Activated CD4-positive, alpha-beta T cell treated with anti-CD3 and anti-CD28 coated beads, Interleukin-2, amount 50 U/mL, for 24 hours (primary cell): ENCODE results near the gene CTNNBIP1.

Source experiments
- DNase-seq, 2 donors: peaks; one replicate each; pipeline ENCODE4 v3.0.0-alpha.2; 2020; ENCODE audit warnings: low read depth in 1 of 2, low spot score in 1 of 2

Gene CTNNBIP1

DNA sequence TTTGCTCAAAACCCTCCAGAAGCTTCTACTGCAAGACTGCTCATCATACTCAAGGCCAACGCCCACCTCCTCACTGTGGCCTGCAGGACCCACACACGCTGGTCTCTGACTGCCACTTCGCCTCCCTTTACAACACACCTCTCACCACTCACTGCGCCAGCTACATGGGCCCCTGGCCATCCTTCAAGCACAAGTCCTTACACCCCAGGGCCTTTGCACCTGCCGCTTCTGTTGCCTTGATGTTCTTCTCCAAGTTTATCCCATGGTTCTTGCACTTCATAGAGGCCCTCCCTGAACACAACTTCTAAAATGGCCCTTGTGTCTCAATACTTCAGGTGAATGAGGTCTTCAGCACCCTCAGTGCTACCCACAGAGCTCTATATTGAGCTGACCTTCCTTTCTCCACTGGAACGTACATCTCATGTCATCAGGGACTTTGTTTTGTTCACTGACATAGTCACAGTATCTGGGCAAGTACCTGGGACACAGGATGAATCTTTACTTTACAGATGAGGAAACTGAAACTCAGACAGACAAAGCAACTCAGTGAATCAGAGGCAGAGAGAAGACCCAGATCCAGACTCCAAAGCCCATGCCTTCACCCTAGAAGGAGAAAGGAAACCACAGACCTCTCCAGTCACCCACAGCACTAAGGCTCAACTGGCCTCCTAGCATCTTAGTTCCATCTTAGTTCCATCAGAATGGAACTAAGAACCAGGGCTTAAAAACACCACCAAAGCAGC, 51.6 kb downstream of the CTNNBIP1 start:
- DNase-seq, result no peak

DNA sequence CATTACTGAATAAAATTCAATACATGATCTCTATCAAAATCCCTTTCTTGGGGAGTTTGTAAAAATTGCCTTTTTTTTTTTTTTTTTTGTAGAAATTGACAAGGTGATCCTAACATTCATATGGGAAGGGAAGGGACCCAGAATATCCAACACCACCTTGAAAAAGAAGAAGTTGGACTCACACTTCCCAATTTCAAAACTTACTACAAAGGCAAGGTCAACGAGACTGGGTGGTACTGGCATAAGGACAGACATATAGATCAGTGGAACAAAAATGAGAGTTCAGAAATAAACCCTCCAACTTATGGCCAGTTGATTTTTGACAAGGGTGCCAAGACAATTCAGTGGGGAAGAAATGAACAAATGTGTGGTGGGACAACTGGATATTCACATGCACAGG, 54.9 kb downstream of the CTNNBIP1 start:
- DNase-seq, result no peak

DNA sequence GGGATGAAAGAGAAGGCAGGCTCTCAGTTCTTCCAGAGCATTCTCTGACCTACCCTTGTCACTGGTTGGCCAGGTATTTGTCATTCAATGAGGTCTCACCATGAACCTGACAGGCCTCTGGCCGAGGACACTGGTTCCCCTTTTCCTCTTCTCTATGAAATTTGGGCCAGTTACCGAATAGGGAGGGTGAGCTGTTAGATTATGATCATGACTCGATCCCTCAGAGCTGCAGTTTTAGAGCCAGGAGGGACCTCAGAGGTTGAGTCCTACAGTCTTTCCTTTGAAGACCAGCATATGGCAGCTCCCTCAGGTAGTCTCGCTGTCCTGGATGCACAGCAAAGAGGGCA, 56.8 kb downstream of the CTNNBIP1 start:
- DNase-seq, result no peak

DNA sequence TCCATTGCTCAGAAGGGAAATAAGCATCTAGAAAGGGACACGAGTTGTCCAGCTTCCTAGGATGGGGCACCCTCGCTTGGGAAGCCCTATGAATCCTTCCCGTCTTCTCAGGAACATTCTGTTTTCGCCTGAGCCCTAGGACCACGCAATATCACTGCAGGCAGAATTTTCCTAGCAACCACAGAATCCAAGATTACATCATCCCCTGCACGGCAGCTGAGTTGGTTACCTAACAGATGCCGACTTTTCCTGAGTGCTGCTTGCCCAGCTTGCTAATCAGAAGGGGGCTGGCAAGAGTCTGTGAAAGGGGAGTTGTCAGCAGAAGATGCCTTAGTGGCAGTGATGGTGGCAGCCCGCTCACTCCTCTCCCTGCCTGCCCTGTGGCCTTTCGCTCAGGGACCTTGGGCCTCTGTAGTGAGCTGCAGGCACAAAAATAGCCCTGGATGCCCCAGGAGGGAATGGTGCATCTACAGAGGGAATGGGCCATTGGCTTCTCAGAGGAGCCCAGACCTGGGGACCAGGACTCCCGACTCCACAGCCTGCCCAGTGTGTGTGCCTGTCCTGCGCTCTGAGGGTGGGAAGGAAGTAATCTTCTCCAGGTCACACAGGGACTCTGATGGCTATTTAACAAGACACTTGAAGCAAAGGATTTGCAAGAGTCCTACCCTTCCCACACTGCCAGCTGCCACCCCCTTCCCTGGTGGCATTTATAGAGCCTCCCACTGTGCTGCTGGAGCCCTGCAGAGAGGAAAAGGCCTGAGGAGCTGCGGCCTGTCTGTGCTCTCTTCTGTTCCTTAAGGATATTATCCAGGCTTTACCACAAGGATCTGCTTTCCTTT, 57.4 kb downstream of the CTNNBIP1 start:
- DNase-seq, result no peak

DNA sequence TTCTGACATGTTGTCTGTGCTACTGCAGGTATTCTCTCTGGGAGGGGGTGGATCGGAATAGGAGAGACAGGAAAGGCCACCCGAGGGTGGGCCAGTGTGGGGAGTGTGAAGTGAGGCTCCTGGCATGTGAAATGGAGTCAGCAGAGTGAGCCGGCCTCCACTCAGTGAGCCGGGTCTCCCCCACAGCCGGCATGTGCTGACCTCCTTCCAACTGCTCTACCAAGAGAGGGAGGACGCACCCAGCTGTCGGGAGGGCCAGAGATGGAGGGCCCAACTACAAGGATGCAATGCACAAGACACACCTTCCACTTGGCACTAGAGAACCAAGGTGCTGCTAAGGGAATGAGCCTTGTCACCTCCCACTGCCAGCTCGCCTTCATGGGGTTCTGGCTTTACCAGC, 58.1 kb downstream of the CTNNBIP1 start:
- DNase-seq, result no peak

DNA sequence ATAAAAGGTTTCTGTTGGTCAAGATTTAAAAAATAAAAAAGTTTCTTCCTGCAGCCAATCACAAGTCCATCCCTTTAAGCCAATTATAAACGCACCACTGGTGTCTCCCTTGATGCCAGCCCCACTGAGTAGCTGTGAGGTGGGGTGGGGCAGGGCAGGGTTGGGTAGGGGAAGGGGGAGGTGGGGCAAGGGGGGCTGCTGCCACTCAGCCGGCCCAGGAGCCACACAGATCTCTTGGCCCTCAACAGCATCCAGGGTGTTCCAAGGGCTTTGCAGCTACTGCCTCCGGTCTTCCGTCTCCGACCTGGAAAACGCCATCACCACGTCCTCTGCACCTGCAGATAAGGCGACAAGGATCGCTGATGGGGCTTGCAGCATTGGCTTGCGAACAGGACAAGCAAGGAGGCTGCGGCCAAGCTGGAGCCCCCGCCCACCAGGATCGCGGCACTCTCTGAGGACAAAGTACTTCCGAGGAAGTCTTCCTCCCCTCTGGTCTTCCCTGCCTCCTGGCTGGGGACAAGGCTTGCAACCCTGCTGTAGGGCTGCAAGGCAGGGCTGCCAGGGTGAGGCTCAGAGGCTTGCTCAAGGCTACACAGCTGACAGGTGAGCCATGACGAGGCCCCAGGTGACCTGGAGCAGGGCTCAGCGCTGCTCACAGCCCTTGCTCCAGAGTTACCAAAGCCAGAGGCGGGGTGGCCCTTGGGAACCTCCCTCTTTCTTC, 59.5 kb downstream of the CTNNBIP1 start:
- no peak for DNase-seq

DNA sequence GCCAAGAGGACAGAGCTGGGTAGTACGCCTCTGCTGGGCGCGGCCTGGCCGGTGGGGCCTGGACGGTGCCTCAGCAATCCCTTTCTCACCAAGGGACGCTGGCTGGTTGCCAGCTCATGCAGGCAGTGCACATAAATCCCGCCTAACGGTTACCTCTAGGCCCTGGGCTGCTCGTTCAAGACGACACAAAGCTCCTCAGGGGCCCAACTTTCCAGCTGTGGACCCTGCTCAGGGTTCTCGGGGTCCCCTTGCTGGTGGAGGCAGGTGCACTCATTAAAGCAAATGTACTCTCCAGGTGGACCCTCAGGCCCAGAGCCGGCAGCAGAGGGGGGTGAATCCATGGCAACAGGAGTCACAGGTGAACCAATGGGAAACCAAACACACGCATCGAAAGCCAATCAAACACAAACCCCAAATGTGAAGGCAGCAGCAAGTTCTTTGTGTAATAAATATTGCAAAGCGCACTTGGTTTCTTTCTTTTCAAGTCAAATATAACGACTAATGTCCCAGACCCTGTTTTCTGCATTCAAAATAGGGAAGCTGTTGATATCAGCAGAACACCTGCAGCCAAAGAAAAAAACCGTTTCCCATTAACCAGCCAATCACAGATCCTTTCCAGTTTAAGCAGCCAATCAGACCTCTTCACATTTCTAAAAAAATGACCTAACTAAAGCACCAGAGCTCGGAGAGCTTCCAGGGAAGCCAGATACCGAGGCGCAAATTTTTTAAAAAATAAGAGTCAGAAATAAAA, 60.2 kb downstream of the CTNNBIP1 start:
- no peak for DNase-seq

DNA sequence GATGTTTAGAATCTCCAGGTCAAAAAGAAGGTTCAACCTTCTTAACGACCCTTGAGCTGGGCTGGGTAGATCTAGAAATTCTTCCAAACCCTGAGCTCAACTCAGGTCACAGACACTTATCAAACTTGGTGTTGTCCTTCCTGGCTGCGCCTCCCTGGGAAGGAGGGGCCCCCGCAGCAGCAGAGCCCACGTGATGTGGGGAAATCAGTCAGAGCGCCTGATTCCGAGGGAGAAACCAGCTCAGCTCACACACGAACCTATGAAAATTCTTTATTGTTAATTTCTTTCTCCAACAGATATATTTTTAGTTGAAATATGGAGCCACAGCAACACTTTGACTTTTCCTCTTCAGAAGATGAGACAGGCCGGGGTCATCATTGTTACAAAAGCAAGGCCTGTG, 62.0 kb downstream of the CTNNBIP1 start:
- DNase-seq, result no peak

DNA sequence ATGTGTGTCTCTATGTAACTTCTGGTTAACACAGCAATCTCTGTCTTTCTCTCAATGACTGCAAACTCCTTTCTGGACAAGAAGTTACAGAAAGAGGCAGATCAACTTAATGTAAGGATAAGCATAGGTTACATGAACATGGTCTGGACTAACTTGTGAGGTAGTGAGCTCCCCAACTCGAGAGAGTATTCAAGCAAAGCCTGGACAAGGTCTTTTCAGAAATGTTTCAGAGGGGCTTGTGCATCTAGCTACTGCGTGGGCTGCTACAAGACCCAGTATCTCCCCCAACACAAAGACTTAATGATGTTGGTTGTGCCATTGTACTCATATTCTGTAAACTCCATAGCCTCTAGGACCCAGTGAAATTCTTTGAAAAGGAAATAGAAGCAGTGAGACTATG, 62.8 kb downstream of the CTNNBIP1 start:
- no peak for DNase-seq

DNA sequence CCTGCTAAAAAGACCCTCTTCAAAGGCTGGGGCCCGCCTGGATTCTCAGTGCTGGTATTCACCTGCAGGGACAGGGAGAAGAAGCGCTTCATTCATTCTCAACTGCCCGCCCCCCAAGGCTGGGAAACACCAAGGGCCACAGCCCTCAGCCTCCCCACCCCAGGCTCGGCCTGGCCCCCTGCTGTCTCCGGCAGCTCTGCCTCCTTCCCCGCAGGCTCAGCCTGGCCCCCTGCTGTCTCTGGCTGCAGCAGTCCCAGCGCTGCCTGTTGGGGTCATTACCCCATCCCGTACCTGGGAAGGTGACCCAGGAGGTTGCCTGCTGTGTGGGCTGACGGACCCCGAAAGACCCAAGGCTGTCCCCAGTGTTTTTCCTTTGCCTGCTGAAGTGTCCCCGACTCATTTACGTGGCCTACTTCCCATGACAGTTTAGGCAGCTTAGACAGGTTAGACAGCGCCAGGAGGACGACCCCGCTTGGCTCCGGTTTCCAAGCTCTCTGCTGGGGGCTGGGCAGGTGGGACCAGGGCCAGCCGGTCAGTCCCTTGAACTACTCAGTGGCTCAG, 63.4 kb downstream of the CTNNBIP1 start:
- no peak for DNase-seq

DNA sequence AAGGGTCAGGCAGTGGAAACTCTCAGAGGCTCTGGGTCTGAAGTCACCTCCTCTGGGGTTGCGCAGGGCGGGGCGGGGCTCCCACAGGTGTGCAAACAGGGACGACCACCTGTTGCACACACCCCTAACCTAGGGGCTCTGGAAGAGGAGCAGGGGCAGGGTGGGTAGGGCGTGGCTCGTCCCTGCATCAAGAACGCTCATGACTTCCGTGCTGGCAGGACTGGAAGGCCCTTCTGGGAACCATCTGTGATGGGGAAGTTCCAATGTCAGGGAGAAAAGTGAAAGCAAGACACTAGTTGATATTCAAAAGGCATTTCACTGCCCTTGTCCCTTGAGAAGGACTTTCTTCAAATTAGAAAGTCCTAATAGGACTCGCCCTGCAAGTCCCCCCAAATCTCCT, 64.2 kb downstream of the CTNNBIP1 start:
- no peak for DNase-seq

DNA sequence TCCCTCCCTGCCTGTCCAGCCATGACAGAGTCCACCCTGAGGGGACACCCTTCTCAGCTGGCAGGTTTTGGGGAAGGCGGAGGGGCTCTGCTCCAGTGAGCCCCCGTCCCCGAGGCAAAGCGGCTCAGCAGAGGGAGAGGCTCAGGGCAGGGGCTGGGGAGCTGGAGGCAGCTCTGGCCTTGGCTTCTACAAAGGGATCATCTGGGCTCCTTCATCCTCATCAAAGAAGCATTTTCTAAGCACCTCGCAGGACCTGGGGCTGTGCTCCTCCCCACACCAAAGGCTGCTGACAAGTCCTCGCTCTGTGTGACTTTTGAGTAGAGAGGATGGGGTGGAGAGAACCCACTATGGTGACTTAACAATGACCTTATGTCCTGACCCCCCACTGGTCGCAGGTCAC, 65.3 kb downstream of the CTNNBIP1 start:
- DNase-seq, result no peak

DNA sequence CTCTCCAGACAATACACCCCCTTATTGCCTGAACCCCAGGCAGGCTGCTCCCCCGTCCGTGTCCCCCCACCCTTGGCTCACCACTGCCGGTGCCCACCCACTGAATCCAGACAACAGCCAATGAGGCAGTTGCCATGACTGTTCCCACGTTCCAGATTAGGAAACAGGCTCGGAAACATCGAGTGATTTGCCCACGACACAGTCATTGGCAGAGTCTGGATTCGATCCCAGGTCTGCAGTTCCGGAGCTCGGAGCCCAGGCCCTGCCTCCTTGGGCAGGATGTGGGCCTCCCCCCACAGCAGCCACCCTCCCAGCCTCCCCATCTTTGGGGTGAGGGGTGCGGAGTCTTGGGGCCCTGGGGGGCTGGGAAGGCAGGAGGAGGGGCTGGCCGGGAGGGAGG, 66.0 kb downstream of the CTNNBIP1 start:
- DNase-seq, result no peak

DNA sequence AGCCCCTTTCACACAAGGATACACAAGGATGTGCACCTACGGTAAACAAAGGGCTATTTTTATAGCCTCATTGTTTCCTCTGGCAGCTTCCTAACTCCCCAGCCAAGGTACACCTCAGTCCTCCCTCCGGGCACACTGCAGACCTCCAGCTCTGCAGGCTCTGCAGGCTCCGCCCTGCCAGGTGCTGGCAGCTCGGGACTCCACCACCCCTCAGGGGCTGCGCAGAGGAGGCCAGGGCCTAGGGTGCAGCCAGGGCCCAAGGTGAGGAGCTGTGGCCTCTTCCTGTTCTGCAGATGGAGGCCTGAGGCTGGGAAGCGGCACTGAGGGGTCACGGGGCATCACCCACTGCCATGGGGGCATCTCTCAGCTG, 66.5 kb downstream of the CTNNBIP1 start:
- DNase-seq, result no peak

DNA sequence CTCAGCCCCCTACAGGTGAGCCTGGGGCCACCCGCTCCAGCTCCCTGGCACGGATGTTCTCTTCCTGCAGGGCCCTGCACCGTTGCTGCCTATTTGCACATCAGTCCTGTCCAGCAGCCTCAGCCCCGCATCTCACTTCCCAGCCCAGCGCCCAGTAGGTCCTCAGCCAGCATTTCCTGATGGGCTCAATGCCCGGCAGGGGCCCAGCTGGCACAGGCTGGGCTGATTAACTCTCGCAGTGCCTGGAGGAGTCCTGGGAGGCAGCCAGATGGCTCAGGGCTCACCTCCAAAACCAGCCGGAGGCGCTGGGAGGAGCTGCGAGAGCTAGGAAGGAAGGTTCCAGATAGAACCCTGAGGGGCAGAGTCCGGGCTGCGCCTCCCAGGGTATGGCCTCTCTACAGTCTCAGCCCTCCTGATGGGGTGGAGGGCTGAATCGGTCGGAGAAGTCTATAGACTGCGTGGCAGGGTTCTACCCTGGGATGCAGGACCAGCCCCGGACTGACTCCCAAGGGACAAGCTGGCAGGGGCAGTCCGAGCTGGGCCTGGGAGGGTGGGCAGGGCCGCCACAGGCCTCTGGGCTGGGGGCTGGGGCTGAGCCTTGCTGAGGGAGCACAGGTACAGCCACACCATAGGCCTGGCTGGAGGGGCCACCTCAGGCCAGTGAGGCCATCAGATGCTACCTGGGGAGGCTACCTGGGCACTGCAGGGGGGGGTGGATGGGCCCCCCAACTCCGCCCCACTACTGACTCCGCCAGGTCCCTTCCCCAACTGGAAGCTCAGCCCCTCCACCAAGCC, 67.1 kb downstream of the CTNNBIP1 start:
- no peak for DNase-seq

DNA sequence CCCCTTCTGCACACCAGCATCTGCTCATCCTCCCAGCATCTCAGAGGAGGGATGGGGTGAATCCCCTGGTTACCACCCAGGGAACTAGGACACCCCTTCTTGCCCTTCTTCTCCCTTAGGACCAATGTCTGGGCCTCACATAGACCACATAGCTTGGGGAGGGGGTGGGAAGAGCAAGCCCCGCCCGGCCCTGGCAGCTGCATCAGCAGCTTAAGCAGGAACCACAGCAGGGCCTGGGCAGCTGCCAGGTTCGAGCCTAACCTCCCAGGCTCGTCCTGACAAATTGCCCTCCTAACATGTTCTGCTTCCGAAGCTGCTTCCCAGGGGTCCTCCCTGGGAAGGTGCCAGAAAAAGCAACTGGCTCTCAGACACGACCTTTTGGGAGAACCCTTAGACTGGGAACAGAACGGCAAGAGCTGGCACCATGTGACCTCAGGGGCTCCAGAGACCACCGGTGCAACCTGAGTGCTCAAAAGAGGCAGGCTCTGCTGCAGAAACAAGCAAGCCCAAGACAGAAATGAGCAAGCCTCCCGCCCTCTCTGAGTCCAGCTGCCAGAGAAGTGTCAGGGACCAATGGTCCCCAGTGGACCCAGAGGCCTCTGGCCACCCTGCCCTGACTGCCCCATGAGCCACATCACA, 67.9 kb downstream of the CTNNBIP1 start:
- DNase-seq, result no peak

DNA sequence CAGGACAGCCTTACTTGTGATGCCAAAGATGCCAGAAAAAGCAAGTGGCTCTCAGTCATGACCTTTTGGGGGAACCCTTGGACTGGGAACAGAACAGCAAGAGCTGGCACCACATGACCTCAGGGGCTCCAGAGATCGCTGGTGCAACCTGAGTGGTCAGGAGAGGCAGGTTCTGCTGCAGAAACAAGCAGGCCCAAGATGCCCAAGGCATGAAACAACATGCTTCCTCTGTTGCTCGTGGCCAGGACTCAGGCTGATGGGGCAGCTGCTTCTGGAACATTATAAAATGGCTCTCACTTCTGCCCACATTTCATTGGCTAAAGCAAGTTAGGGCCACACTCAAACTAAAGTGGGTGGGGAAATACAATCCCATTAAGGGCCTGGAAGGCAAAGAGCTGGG, 68.6 kb downstream of the CTNNBIP1 start:
- DNase-seq, result no peak

DNA sequence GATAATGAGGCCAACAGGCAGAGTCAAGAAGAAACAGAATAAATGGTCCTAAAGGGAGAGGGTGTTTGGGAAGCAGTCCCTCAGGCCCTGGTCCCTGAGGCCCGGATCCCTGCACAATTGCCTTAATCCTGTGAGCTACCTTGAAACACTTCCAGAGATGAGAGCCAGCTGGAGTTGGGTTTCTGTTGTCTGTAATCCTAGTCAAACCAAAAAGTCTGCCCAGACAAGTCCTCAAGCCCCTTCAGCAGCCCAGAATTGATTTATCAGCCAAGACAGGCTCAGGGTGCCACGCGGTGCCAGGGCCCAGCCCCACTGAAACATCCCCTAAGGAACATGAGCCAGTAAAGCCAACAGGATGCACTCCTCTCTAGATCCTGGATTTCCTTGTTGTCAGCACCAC, 69.9 kb downstream of the CTNNBIP1 start:
- no peak for DNase-seq

DNA sequence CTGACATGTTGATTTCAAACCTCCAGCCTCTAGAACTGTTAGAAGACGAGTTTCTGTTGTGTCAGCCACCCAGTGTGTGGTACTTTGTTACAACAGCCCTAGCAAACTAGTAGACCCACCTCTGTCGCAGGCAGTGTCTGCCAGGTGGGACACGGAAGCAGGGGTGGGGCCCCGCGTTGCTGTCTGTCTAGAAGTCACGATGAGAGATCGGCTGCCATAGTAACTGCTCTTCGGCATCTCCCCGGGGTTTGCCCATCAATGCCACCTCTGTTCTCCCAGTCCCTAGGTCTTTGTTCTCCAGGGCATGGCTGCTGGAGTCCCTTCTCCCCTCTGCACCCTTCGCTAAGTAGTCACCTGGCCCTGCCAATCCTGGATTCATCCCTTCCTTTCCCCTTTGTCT, 71.1 kb downstream of the CTNNBIP1 start:
- DNase-seq, result no peak

DNA sequence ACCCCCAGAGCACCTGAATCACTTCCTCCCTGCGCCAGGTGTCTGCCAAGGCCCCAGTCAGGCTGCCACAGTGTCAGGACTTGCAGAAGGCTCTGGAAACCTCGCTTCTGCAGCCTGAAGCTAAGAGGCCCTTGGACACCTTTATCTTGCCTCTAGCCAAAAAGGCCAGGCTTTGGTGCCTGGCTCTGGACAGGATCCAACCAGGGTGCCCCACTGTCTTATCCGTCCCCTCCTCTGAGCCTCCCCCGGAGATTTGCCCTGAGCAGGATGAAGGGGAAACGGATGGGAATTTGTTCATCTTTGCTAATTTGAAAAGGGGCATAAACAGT, 73.5 kb downstream of the CTNNBIP1 start:
- DNase-seq, result no peak
